Colonic mucosa (tissue), 4 donors: ENCODE results near the gene SBK2. TPM values are rescaled to one million over a fixed set of nuclear protein-coding genes. Genes with fewer than 3 reads are reported as not detected.

Experiments
- DNase-seq: peaks from one replicate; pipeline ENCODE4 v3.0.0-alpha.2; 2020
- H3K27ac ChIP-seq: fragments of 200-600 bp; one replicate; pipeline ENCODE4 v1.8.0; 2021
- H3K27me3 ChIP-seq: fragments of 200-600 bp; one replicate; pipeline ENCODE4 v1.8.0; 2021
- H3K36me3 ChIP-seq: fragments of 200-600 bp; one replicate; pipeline ENCODE4 v1.8.0; 2021
- H3K4me1 ChIP-seq: fragments of 200-600 bp; one replicate; pipeline ENCODE4 v1.8.0; 2021; ENCODE audit warnings: mild to moderate bottlenecking
- H3K4me3 ChIP-seq: fragments of 200-600 bp; one replicate; pipeline ENCODE4 v1.8.0; 2021
- H3K9ac ChIP-seq, 2 donors: one replicate each; pipeline ENCODE4 v1.7.0; 2013; ENCODE audit warnings: control low read depth in 2 of 2, low read depth in 2 of 2, low read length in 2 of 2
- H3K9me3 ChIP-seq: fragments of 200-600 bp; one replicate; pipeline ENCODE4 v1.8.0; 2021
- intact Hi-C: fragments of 100-400 bp; cut with DNase I; formaldehyde crosslinking; loops from one replicate; pipeline ENCODE4 v1.14.1; 2022
- total RNA-seq, 2 donors: library from RNA; stranded (reverse); fragmentation: NEBNext Ultra II Directional in 1 of 2; extraction: Animal tissue kit (Norgen Biotek cat#: 25700) in 1 of 2; gene quantifications; one replicate each; pipeline ENCODE4 v1.2.1, GENCODE V29; 2021
- TF ChIP-seq, protein P1 (sequence below): fragments of 200-600 bp; IDR thresholded peaks from one replicate; pipeline ENCODE4 v1.8.0; 2022; ENCODE audit warnings: antibody characterized with exemption, mild to moderate bottlenecking
- donor health status: healthy.
- donor health status: DM: no; HTN: no; CAD: no.
- donor health status: DM: no; HTN: no; CAD: no.

SBK2 gene
- total RNA-seq, 2 donors from 2014 or later = not detected

DNA sequence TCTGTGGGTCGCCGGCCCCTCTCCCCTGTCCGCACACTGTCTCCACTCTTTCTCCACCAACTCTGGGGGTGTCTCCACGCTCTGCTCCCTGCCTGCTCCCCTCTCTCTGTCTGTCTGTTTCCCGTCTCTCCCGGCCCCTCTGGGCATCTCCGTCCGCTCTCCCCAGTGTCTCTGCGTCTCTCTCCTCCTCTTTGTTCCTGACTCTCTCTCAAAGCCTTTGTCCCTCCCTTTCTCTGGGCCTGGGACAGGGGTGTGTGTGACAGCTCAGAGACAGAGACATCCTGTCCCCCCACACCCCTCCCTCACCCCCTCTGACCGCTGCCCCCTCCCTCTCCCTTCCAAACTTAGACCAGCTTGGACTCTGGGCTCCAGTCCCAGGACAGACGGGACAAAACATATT lies 9.1 kb upstream of the SBK2 start:
- Histone ChIP-seq H3K27ac (no peak overlapping the region), H3K9me3 (no peaks in the 10 kb centered on the region), H3K9ac (no peak overlapping the region), H3K27me3 (no peaks in the 10 kb centered on the region), H3K4me1 (no peaks in the 10 kb centered on the region), H3K4me3 (no peak overlapping the region), H3K36me3 (no peaks in the 10 kb centered on the region)
- intact Hi-C loops = no loop called here
- TF ChIP-seq, protein P1, sequence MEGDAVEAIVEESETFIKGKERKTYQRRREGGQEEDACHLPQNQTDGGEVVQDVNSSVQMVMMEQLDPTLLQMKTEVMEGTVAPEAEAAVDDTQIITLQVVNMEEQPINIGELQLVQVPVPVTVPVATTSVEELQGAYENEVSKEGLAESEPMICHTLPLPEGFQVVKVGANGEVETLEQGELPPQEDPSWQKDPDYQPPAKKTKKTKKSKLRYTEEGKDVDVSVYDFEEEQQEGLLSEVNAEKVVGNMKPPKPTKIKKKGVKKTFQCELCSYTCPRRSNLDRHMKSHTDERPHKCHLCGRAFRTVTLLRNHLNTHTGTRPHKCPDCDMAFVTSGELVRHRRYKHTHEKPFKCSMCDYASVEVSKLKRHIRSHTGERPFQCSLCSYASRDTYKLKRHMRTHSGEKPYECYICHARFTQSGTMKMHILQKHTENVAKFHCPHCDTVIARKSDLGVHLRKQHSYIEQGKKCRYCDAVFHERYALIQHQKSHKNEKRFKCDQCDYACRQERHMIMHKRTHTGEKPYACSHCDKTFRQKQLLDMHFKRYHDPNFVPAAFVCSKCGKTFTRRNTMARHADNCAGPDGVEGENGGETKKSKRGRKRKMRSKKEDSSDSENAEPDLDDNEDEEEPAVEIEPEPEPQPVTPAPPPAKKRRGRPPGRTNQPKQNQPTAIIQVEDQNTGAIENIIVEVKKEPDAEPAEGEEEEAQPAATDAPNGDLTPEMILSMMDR = no peak
- DNase-seq = no peak

DNA sequence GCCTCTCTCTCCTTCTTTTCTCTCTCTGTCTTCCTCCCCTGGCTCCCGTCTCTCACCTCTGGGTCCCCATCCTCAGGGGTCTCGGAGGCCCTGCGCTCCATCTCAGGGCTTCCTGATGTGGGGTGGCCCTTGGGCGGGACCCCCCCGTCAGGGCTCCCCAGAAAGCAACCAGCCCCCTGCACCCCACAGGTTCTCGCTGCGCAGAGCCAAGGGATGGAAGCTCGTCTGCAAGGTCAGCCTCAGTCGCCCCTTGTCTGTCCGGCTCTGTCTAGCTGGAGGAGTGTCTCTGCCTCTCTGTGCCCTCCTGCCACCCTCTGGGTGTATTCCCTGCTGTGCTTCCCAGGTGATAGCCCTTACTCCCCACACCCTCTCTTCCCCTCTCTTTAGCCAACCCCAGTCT lies 8.5 kb upstream of the SBK2 start, which contains the start of gene SBK3:
Gene SBK3 (minus strand): TSS at position 101 of the 400 bp plus-strand sequence. CDS start 0 bp downstream, at position 101.
- no peak within 1 kb of the TSS for H3K9ac ChIP-seq
- no peaks in the 10 kb centered on the region for H3K4me1 ChIP-seq
- H3K9me3 ChIP-seq = no peaks in the 10 kb centered on the region
- intact Hi-C loops = no loop called here
- DNase-seq = no peak
- no peak within 1 kb of the TSS for H3K27ac ChIP-seq
- H3K36me3 ChIP-seq = no peaks in the 10 kb centered on the region
- TF ChIP-seq, protein P1 = no peak
- no peak within 1 kb of the TSS for H3K4me3 ChIP-seq
- no peaks in the 10 kb centered on the region for H3K27me3 ChIP-seq

DNA sequence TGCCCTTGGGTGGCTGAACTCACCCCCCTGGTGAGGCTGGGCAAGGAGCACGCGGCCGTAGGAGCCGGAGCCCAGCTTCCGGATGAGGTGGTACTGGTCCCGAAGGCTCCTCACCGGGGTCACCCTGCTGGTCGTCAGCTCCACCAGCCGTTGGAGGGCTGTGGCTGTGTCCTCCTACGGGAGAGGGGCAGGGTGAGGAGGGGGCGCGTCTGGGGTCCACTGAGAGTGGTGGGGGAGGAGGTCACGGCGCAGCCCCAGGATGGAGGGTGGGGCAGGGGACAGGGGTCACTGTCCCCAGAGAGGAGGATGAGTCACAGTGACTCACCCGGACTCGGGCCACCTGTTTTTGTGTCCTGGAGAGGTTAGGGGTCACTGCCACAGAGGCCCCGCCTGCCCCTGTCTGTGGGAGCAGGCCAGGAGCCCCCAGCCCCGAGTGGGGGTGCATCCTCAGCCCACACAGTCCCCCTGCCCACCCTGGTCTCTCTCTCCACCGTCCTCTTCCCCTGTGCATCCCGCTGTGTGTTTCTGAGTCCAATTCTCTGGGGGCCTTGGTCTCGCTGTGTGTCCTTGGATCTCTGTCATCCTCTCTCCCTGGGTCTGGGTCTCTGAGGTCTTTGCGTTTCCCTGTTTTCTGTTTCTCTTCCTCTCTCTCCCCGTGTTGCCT lies 8.0 kb upstream of the SBK2 start:
- DNase-seq = no peak
- Histone ChIP-seq H3K9me3 (no peaks in the 10 kb centered on the region), H3K9ac (no peak overlapping the region), H3K4me3 (no peak overlapping the region), H3K36me3 (no peaks in the 10 kb centered on the region), H3K27me3 (no peaks in the 10 kb centered on the region), H3K27ac (no peak overlapping the region), H3K4me1 (no peaks in the 10 kb centered on the region)
- TF ChIP-seq, protein P1 = no peak
- intact Hi-C loops = no loop called here

DNA sequence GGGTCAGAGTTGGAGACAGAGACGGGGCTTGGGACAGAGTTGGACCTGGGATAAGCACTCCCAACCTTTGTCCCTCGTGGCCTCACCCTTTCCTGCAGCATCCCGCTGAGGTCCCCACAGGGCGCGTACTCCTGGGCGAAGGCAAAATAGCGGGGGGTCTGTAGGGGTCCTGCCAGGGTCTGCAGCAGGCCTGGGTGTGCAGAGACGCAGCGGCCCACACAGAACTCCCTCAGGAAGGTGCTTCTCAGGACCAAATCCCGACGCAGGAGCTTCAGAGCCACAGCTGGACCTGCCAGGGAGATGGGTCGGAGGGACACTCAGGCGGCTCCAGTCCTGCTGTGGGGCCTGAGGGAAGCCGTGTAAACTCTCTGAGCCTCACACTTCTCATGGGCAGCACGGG lies 7.1 kb upstream of the SBK2 start:
- no peak for DNase-seq
- Histone ChIP-seq H3K9me3 (no peaks in the 10 kb centered on the region), H3K36me3 (no peaks in the 10 kb centered on the region), H3K9ac (no peak overlapping the region), H3K4me3 (no peak overlapping the region), H3K4me1 (no peaks in the 10 kb centered on the region), H3K27me3 (no peaks in the 10 kb centered on the region), H3K27ac (no peak overlapping the region)
- TF ChIP-seq, protein P1 = no peak
- intact Hi-C loops = no loop called here

DNA sequence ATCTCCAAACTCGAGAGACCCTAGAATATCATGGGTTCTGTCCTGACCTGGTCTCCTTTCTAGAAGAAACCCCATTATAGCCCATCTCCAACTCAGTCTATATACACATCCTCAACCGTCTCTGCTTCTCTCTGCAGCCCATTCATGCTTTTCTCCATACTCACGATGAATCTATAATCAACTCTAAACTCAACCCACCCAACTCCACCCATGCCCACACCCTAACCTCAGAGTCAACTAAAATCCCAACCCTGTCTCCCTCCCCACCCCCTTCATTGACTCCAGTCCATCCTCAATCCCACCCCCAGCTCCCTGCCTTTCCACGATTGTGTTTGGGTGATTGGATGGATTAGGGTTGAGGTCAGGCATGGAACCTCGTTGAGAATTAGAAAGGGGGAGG lies 6.6 kb upstream of the SBK2 start:
- DNase-seq = no peak
- Histone ChIP-seq H3K4me1 (no peaks in the 10 kb centered on the region), H3K4me3 (no peak overlapping the region), H3K27ac (no peak overlapping the region), H3K36me3 (no peaks in the 10 kb centered on the region), H3K9me3 (no peaks in the 10 kb centered on the region), H3K27me3 (no peaks in the 10 kb centered on the region), H3K9ac (no peak overlapping the region)
- TF ChIP-seq, protein P1 = no peak
- intact Hi-C loops = no loop called here
